HG03378 (cell line): ENCODE results near the gene PROB1.
"Not testable (repeated sequence)": the region's sequence is repeated elsewhere in the genome, so short reads cannot be mapped to it uniquely, and the experiment has no call there.

Experiments
- ATAC-seq: cut with Tn5 transposase; IDR thresholded peaks from one replicate; pipeline ENCODE4 v1.9.1; 2021; ENCODE audit warnings: mild to moderate bottlenecking, moderate library complexity; ENCODE audit not compliant: unreplicated experiment

PROB1 gene

GRCh38 chr5:139393497-139394122 is 1.3 kb downstream of the PROB1 start:
- no peak for ATAC-seq

GRCh38 chr5:139392678-139393496 is 2.0 kb downstream of the PROB1 start:
- ATAC-seq, result peak; percentile 37

GRCh38 chr5:139392324-139392677 is 2.6 kb downstream of the PROB1 start:
- no peak for ATAC-seq

- no peak for ATAC-seq
Observed at GRCh38 chr5:139391570-139392323, 3.2 kb downstream of the PROB1 start.

GRCh38 chr5:139390639-139391569 is 4.0 kb downstream of the PROB1 start:
- ATAC-seq, result no peak

DNA sequence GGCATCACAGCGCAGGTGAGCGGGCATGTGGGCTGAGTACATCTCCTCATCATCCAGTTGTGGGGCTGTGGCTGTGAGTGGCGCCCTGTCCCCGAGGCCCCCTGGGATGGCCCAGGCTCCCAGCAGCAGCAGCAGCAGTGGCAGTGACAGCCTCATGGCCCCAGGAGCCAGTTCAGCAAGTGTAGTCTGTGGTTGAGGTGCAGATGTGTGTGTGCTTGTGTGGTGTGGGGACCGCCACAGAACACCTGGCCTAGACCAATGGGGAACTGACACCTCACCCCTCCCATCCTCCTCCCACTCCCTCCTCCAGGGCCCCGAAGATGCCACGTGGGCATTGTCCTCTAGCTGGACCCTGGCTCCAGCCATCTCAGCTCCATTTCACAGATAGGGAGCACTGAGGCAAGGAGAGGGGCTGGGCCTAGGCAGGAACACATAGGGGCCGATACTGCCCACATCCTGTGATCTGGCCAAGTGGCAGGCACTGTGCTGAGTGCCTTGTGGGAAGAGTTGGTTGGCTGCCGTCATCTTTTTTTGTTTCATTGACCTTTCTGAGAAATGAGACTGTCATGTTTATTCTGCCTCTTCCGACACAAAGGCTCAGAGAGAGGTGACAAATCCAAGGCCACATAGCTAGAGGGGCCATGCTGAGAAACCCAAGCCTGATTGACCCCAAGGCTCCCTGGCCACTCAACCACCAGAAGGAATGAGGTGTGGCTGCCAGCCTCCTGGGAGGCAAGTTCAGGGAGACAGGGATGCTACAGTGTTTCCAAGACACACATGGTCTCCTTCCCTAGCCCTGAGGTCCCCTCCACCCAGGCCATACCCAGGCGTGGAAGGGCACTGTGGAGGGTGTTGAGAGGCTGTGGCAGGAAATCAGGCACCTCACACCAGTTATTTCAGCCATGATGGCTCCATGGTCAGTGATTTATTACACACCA is 4.9 kb downstream of the PROB1 start, which contains the start of gene MZB1:
MZB1 (minus strand) TSS at position 213 of the 938 bp plus-strand sequence; CDS start at position 156, 57 bp downstream.
- peak; percentile 36 for ATAC-seq

GRCh38 chr5:139388198-139388821 is 6.6 kb downstream of the PROB1 start:
- no peak for ATAC-seq

DNA sequence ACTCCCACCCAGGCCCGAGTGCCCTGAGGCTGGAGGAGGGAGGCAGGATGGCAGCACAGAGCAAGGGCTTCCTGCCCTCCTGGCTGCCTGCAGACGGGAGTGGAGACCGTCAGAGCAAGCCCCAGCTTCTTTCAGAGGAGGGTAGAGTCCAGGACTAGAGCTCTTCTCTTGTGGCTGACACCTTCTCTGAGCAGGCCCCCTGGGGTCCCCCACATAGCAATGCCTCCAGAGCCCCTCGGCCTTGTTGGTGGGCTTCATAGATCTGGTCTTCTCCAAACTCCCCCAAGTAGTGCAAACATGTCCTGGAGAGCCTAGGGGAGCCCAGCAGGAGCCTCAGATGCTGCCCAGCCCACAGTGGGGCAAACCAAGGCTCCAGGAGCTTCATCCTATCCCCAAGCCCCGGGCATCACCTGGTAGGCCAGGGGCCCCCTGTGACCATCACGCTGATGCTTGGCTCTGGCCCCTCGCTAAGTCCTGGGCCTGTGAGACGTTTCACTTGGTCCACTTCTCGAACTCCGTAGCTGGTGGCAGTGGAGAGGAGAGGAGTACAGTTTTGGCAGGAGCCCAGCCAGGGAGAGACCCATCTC is 7.2 kb downstream of the PROB1 start:
- ATAC-seq, result no peak

DNA sequence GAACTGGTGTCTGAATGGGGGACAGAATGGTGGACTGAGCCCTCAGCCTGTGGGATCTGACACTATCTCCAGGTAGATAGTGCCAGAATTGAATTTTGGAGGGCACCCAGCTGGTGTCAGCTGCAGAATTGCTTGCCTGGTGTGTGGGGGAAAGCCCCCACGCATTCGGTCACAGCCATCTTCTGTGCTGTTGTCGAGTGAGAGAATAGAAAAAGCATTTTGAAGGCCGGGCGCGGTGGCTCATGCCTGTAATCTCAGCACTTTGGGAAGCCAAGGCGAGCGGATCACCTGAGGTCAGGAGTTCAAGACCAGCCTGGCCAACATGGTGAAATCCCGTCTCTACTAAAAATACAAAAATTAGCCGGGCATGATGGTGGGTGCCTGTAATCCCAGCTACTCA is 7.9 kb downstream of the PROB1 start:
- not testable (repeated sequence) for ATAC-seq

GRCh38 chr5:139386050-139386438 is 8.9 kb downstream of the PROB1 start:
- no peak for ATAC-seq

DNA sequence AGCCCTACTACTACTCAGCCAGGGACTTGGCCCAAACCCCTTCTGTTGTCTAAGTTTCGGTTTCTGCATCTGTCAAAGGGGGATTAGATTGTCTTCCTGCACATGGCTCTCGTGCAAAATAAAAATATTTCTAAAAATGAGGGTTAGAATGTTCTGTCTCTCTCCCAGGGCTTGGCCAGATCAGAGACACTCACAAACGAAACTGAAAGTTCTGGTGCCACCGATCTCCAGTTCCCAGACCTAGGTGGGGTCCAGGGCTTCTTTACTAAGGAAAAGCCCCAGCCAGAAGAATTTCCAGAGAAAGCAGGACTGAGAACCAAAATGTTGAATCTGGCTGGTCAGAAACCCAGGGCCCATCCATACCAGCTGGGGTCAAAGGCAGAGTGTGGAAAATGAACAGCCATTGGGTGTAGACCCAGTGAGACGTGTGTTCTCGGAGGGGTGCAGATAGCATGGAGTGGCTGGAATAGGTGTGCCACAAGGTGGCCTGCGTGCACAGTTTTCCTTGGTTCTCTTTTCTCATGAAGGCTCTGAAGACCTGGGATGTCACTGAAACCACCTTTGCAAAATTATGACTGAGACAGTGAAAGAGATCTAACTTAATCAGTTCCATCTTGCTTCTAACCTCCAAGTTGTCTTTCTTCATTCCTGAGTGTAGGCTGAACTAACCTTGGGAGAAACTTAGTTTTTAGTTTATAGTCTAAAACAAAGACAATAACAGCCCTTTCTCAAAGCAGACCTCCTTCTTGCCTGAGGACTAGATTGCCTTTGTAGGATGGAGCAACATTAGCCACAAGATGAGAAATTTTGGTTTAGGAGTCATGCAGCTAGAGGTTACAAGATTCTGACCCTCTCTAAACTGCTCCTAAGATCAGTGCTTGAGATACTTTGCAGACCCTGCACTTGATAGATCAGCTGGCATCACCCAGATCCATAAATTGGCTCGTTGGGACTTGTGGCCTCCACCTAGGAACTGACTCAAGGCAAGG is 9.5 kb downstream of the PROB1 start:
- ATAC-seq, result no peak

DNA sequence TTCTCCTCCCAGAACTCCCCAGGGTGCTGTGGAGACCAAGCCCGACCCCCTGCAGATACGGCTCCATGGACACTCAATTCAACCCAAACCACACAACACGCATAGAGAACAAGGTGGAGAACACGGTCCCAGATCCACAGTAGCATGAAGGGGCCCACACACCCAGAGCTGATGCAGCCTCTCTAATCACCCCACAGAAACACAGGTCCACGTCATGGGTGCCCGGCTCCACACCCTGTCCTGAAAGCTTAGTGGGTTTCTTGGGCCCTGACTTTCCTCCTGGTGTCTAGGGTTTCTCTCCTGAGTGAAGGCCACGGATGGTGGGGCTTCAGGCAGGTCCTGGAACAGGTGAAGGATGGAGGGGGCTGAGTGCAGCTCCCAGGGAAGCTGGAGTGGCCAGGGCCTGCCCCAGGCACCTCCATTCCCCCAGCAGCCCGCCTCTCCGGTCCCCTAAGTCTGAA is 10.3 kb downstream of the PROB1 start:
- no peak for ATAC-seq

DNA sequence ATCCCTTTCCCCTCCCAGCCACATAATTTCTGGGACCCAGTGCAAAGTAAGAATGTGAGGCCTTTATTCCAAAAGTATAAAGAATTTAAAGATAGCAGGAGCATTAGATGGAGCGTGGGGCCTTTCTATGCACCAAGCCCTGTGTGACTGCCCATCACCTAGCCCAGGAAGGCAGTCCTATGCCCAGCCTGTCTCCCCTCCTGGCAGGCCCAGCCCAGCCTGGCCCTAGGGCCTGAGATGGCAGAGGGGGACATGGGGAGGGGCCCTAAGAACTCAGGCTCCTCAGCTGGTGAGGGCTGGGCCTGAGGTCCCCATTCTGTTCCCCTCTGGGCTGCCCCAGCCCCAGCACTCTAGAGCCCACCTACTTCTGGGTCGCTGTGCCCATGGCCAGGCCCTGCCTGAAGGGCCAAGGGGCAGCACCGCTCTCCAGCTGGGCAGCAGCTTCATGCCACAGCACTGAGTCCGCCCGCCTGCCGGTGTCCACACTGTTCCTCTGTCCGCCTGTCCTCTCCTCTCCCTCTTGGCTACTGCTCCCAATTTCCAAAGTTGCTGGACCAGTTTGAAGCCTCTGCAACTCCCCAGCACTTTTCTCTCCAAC is 10.8 kb downstream of the PROB1 start:
- ATAC-seq, result no peak

GRCh38 chr5:139383275-139383992 is 11.5 kb downstream of the PROB1 start, which contains the start of gene SLC23A1:
Gene SLC23A1, minus strand, starts transcription at chr5:139383297. Its CDS starts 44 bp downstream, at chr5:139383253.
- ATAC-seq, result no peak

DNA sequence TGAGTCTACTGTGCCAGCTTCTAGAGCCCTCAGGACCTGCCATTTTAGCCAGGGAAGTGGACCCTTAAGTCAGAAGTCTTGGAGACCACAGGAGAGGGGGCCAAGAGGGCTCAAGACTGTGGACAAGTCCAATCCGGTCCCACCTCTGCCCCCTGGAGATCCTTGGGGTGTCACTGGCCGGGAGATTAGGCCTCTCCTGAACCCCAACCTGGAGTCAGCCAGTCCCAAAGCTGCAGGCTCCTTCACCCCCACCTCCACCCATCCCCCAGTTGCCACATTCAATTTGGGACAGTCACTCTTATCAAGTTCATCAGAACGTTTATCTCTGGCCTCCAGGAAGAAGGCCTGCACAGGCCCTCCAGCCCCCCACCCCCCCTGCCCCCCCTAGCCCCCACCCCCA is 12.1 kb downstream of the PROB1 start:
- no peak for ATAC-seq
